GM12874 (cell line): ENCODE measurements around the gene GCKR.

ENCODE experiments used
- CTCF ChIP-seq: IDR thresholded peaks from 2 replicates; pipeline ENCODE4 v1.5.1; 2011; ENCODE audit warnings: low read depth, mild to moderate bottlenecking, control low read depth, low read length, moderate library complexity; ENCODE audit not compliant: insufficient read depth

Gene GCKR

GRCh38 chr2:27518113-27518781, 21.6 kb downstream of the GCKR start:
- no peak for TF ChIP-seq CTCF

GRCh38 chr2:27518782-27519113, 22.1 kb downstream of the GCKR start:
- no peak for TF ChIP-seq CTCF

- no peak for TF ChIP-seq CTCF
These were observed 23.7 kb downstream of the GCKR start for GRCh38 chr2:27520316-27520715.

- TF ChIP-seq CTCF, result no peak
These were observed 25.8 kb downstream of the GCKR start for GRCh38 chr2:27522400-27522945.

GRCh38 chr2:27527182-27527581, 30.5 kb downstream of the GCKR start:
- no peak for TF ChIP-seq CTCF

GRCh38 chr2:27531983-27532382, 35.3 kb downstream of the GCKR start:
- TF ChIP-seq CTCF, result no peak

- no peak for TF ChIP-seq CTCF
These were observed 40.6 kb downstream of the GCKR start for GRCh38 chr2:27537287-27537686.
